Testis (tissue), 3 donors: Measurements from ENCODE around the gene SLC24A3. TPM values are rescaled to one million over a fixed set of nuclear protein-coding genes. Genes with fewer than 3 reads are reported as not detected.

ENCODE experiments used
- DNase-seq: peaks from one replicate; pipeline ENCODE4 v3.0.0-alpha.2; 2019
- H3K27ac ChIP-seq, 2 donors: fragments of 200-600 bp; sonication (generic); one replicate each; pipeline ENCODE4 v1.5.1; 2019
- H3K27me3 ChIP-seq: fragments of 200-600 bp; sonication (generic); one replicate; pipeline ENCODE4 v1.5.1; 2019
- H3K36me3 ChIP-seq: fragments of 200-600 bp; sonication (generic); one replicate; pipeline ENCODE4 v1.5.1; 2017; ENCODE audit warnings: low read depth; ENCODE audit errors: missing control alignments
- H3K4me1 ChIP-seq: fragments of 200-600 bp; sonication (generic); one replicate; pipeline ENCODE4 v1.5.1; 2019
- H3K4me3 ChIP-seq, 2 donors: fragments of 200-600 bp; sonication (generic); one replicate each; pipeline ENCODE4 v1.5.1; 2017 to 2019
- H3K9me3 ChIP-seq: fragments of 200-600 bp; sonication (generic); one replicate; pipeline ENCODE4 v1.5.1; 2017
- POLR2A ChIP-seq: fragments of 450-650 bp; IDR thresholded peaks from one replicate; pipeline ENCODE4 v1.6.1; 2017; ENCODE audit warnings: antibody characterized with exemption, mild to moderate bottlenecking, moderate library complexity
- WGBS, 2 donors: methylation state at CpG; one replicate each; pipeline ENCODE4 v1.1.5; 2018; 5-methylcytosine and 5-hydroxymethylcytosine counted together
- intact Hi-C: fragments of 100-400 bp; cut with DNase I; formaldehyde crosslinking; loops from one replicate; pipeline ENCODE4 v1.15.1; 2023; ENCODE audit warnings: low total_unique reads
- polyA plus RNA-seq: library from polyadenylated mRNA; stranded (reverse); fragments of 350-450 nt; fragmentation: Illumina TruSeq; extraction: RNeasy Lipid Tissue Mini Kit (QIAGEN cat#74804); gene quantifications from one replicate; pipeline ENCODE4 v1.2.3, GENCODE V29; 2014; ENCODE audit warnings: low read depth, low replicate concordance; ENCODE audit not compliant: insufficient read depth
- total RNA-seq, 2 donors: library from RNA; depleted of rRNA; stranded (reverse); fragments of >200 nt; gene quantifications; one replicate each; pipeline ENCODE4 v1.2.3, GENCODE V29; 2016
- TF ChIP-seq, protein P1 (sequence below), 3 experiments: fragments of 450-650 bp in 2 of 3; fragments of 200-600 bp in 1 of 3; sonication (generic) in 1 of 3; IDR thresholded peaks; one replicate each; pipeline ENCODE4 v1.5.1; 2016 to 2019; ENCODE audit warnings: antibody characterized with exemption in 3 of 3, mild to moderate bottlenecking in 2 of 3, moderate library complexity in 1 of 3

SLC24A3 gene
- total and polyA plus RNA-seq, 3 donors from 2014 or later = 2.4 to 4.5 (median 3.8) TPM

DNA sequence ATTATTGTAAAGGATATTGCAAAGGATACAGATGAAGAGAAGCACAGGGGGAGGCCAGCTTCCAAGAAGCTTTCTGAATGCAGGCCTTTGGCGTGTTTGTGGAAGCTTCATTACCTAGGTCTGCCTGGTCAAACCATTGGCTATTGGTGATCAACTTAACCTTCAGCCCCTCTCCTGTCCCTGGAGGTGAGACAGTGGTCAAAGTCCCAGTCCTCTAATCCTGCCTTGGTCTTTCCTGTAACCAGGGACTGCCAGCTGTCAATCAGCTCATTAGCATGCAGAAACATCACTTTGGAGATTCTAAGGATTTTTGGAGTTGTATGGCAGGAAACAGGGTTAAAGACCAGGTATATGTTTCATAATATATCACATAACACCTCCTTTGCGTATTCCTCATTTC, 558.6 kb downstream of the SLC24A3 start:
- no peak overlapping the region for H3K4me3 ChIP-seq
- no peaks in the 10 kb centered on the region for H3K36me3 ChIP-seq
- no peaks in the 10 kb centered on the region for H3K27me3 ChIP-seq
- H3K9me3 ChIP-seq = no peaks in the 10 kb centered on the region
- no peaks in the 10 kb centered on the region for H3K4me1 ChIP-seq
- no peak overlapping the region for H3K27ac ChIP-seq
- no peak for DNase-seq
- 100% methylated on average over 2 of the region's 2 CpGs for WGBS, 2 donors
- TF ChIP-seq POLR2A = no peak
- TF ChIP-seq, protein P1, sequence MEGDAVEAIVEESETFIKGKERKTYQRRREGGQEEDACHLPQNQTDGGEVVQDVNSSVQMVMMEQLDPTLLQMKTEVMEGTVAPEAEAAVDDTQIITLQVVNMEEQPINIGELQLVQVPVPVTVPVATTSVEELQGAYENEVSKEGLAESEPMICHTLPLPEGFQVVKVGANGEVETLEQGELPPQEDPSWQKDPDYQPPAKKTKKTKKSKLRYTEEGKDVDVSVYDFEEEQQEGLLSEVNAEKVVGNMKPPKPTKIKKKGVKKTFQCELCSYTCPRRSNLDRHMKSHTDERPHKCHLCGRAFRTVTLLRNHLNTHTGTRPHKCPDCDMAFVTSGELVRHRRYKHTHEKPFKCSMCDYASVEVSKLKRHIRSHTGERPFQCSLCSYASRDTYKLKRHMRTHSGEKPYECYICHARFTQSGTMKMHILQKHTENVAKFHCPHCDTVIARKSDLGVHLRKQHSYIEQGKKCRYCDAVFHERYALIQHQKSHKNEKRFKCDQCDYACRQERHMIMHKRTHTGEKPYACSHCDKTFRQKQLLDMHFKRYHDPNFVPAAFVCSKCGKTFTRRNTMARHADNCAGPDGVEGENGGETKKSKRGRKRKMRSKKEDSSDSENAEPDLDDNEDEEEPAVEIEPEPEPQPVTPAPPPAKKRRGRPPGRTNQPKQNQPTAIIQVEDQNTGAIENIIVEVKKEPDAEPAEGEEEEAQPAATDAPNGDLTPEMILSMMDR (IDR thresholded peaks at IDR 0.05) = no peak
- intact Hi-C loops = no loop called here
